ENCODE results near the gene MRPL12. TPM values are rescaled to one million over a fixed set of nuclear protein-coding genes. Genes with fewer than 3 reads are reported as not detected.

The MRPL12 gene
- total RNA-seq, 3 donors from 2014 or later, result 18.4 to 32.3 (median 32.1) TPM

DNA sequence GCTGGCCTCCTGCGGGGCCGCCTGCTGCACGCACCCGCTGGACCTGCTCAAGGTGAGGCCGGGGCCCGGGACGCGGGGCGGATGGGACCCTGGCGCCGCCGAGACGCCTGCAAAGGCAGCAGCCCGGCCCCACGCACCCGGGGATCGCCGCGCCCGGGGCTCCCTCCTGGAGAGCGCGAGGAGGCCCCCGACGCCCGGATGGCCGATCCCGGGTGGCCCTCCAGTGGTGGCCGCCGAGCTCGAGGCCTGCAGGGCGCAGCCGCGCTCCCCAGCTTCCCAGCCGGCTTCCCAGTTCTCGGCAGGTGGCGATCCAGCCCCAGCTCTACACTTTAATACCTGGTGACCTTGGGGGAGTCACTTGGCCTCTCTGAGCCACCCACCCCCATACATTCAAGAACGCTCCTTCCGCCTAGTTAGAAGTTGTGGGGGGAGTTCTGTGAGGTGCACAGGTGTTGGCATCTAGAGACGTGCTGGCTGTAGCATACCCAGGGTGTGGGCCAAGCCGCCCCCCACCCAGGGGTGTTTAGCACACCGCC lies 9.4 kb downstream of the MRPL12 start:
- Histone ChIP-seq H3K4me3 (peak overlapping the region; percentile 79 to 94 (median 80)), H3K27me3 (no peaks in the 10 kb centered on the region), H3K9me3 (no peaks in the 10 kb centered on the region), H3K36me3 (no peaks in the 10 kb centered on the region), H3K4me1 (peaks cover 11 to 19% of the 10 kb centered on the region in 2 donors), H3K27ac (peak overlapping the region; percentile 40 to 71)
- TF ChIP-seq, protein P1, sequence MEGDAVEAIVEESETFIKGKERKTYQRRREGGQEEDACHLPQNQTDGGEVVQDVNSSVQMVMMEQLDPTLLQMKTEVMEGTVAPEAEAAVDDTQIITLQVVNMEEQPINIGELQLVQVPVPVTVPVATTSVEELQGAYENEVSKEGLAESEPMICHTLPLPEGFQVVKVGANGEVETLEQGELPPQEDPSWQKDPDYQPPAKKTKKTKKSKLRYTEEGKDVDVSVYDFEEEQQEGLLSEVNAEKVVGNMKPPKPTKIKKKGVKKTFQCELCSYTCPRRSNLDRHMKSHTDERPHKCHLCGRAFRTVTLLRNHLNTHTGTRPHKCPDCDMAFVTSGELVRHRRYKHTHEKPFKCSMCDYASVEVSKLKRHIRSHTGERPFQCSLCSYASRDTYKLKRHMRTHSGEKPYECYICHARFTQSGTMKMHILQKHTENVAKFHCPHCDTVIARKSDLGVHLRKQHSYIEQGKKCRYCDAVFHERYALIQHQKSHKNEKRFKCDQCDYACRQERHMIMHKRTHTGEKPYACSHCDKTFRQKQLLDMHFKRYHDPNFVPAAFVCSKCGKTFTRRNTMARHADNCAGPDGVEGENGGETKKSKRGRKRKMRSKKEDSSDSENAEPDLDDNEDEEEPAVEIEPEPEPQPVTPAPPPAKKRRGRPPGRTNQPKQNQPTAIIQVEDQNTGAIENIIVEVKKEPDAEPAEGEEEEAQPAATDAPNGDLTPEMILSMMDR (IDR thresholded peaks at IDR 0.05), result no peak
- TF ChIP-seq POLR2A (IDR thresholded peaks at IDR 0.05) (no peak), POLR2AphosphoS5 (IDR thresholded peaks at IDR 0.05) (no peak)
- DNase-seq (ENCODE audit: low spot score in 2 of 2), result no peak
- intact Hi-C loops (cut with DNase I; ENCODE audit: low total_unique reads), result no loop called here

DNA sequence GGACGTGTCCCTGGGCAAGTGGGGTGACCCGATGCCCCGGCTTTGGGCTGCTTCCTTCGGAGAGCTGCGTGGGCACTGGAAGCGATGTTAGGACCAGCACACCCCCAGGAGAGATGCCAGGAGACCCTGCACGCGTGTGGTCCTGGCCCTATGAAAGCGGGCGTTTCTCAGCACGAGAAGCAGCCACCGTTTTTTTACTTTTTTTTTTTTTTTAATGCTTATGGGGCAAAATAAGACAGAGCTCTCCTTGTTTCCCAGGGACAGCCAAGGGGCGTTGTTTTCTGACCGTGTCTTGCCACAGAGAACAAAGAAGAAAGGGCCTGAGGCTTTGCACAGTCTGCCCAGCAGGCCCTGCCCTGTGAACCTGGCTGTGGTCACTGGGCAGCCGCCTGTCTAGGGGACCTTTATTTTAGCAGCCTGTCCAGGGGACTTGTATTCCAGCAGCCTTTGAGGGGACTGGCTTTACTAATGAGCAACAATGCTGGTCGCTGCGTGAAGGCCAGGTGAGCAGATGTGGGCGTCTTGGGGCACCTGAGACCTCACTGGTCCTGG lies 9.9 kb downstream of the MRPL12 start:
- DNase-seq (ENCODE audit: low spot score in 2 of 2), result no peak
- TF ChIP-seq, protein P1 (IDR thresholded peaks at IDR 0.05), result no peak
- TF ChIP-seq POLR2A (IDR thresholded peaks at IDR 0.05), result no peak
- TF ChIP-seq POLR2AphosphoS5 (IDR thresholded peaks at IDR 0.05), result no peak
- H3K9me3 ChIP-seq, result no peaks in the 10 kb centered on the region
- intact Hi-C loops (cut with DNase I; ENCODE audit: low total_unique reads), result no loop called here
- no peaks in the 10 kb centered on the region for H3K27me3 ChIP-seq
- peak overlapping the region; percentile 40 to 71 for H3K27ac ChIP-seq
- H3K4me3 ChIP-seq, result peak overlapping the region; percentile 79 to 94 (median 80)
- no peaks in the 10 kb centered on the region for H3K36me3 ChIP-seq
- H3K4me1 ChIP-seq, result peaks cover 11 to 19% of the 10 kb centered on the region in 2 donors

DNA sequence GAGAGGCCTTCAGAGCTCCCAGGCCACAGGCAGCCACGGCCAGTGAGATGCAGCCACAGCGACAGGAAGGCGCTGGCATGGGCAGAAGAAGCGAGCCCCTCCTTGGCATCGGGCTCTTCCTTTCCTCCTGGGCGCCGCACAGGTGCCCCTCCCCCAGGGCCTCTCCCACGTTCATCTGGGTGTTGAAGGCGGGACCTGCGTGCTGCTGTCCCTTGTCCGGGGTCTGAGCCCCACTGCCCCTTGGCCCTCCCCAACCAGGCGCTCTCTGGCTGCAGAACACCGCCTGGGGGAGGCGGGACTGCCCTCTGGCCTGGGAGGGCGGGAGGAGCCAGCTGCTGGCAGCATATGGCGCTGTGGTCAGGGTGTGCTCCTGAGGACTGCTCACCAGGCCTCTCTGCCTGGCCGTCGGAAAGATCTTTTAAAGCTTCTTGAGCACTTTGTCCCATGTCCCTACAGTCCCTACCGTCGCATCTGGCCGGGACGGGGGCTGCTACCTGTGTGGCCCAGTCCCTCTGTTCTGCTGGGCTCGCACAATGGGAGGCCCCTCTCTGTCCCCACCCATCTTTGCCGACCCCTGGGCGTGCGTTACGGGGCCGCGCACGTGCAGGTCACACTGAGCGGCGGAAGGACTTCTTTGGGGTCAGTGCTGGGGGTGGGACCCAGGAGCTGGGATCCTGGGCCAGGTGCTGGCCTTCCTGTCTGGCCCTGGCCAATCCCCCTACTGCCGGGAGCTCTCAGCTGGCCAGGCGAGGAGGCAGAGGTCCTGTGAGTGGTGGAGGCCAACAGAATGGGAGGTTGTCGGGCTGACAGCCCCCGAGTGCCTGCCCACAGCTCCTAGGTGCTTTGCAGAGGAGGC lies 10.6 kb downstream of the MRPL12 start:
- Histone ChIP-seq H3K4me3 (peak overlapping the region in 2 of 3 donors; percentile 79 to 94), H3K27ac (peak overlapping the region; percentile 15 to 48), H3K36me3 (no peaks in the 10 kb centered on the region), H3K27me3 (no peaks in the 10 kb centered on the region), H3K4me1 (peaks cover 11 to 19% of the 10 kb centered on the region in 2 donors), H3K9me3 (no peaks in the 10 kb centered on the region)
- no peak for TF ChIP-seq POLR2AphosphoS5 (IDR thresholded peaks at IDR 0.05)
- TF ChIP-seq, protein P1 (IDR thresholded peaks at IDR 0.05), result no peak
- no peak for TF ChIP-seq POLR2A (IDR thresholded peaks at IDR 0.05)
- intact Hi-C loops (cut with DNase I; ENCODE audit: low total_unique reads), result no loop called here
- no peak for DNase-seq (ENCODE audit: low spot score in 2 of 2)

DNA sequence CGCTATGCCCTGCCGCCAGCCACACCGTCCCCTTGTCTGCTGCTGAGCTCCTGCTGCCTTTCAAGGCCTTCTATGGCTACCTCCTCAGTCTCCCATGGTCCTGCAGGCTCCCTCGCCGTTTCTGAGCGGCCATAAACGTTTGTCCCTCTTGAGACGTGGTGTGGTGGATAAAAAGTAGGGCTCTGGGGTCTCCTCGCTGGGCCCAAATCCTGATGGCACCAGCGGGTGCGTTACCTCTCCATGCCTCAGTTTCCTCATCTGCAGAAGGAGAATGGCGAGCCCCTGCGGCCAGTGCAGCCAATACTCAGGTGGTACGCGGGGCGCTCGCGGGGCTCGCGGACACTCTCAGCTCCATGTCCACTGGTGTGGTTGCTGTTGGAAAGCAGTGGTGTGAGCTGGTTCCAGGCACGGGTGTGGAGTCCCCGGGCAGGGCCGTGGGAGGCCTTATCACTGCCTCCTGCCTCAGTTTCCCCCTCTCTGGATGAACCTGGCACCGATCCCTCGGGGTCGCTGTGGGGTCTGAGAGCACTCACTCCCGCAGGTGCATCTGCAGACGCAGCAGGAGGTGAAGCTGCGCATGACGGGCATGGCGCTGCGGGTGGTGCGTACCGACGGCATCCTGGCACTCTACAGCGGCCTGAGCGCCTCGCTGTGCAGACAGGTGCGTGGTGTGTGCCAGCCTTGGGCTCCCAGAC lies 11.4 kb downstream of the MRPL12 start:
- Histone ChIP-seq H3K27ac (no peak overlapping the region), H3K9me3 (no peaks in the 10 kb centered on the region), H3K4me1 (peaks cover 11 to 19% of the 10 kb centered on the region in 2 donors), H3K27me3 (no peaks in the 10 kb centered on the region), H3K36me3 (no peaks in the 10 kb centered on the region), H3K4me3 (no peak overlapping the region)
- TF ChIP-seq POLR2AphosphoS5 (IDR thresholded peaks at IDR 0.05), result no peak
- TF ChIP-seq, protein P1 (IDR thresholded peaks at IDR 0.05), result no peak
- no peak for DNase-seq (ENCODE audit: low spot score in 2 of 2)
- intact Hi-C loops (cut with DNase I; ENCODE audit: low total_unique reads), result no loop called here

All from breast epithelium (tissue), 4 donors.